ENCODE results near the gene SYNE1.
"Not testable (repeated sequence)": the region's sequence is repeated elsewhere in the genome, so short reads cannot be mapped to it uniquely, and the experiment has no call there.

SYNE1 gene

GRCh38 chr6:152356662-152357061 is 280.5 kb downstream of the SYNE1 start:
- DNase-seq, result no peak

- no peak for DNase-seq
These were observed 281.1 kb downstream of the SYNE1 start for GRCh38 chr6:152356016-152356415.

- no peak for DNase-seq
These were observed 282.0 kb downstream of the SYNE1 start for GRCh38 chr6:152355166-152355565.

- no peak for DNase-seq
These were observed 283.7 kb downstream of the SYNE1 start for GRCh38 chr6:152353440-152353839.

- no peak for DNase-seq
These were observed 285.4 kb downstream of the SYNE1 start for GRCh38 chr6:152351742-152352141.

- no peak for DNase-seq
These were observed 286.1 kb downstream of the SYNE1 start for GRCh38 chr6:152351110-152351509.

- no peak for DNase-seq
These were observed 289.0 kb downstream of the SYNE1 start for GRCh38 chr6:152348116-152348515.

GRCh38 chr6:152343735-152344360 is 293.3 kb downstream of the SYNE1 start:
- DNase-seq, result no peak

- no peak for DNase-seq
These were observed 295.6 kb downstream of the SYNE1 start for GRCh38 chr6:152341596-152341995.

GRCh38 chr6:152338335-152339125 is 298.6 kb downstream of the SYNE1 start:
- DNase-seq, result peak; percentile 76

GRCh38 chr6:152334555-152334954 is 302.6 kb downstream of the SYNE1 start:
- DNase-seq, result no peak

GRCh38 chr6:152330961-152331360 is 306.2 kb downstream of the SYNE1 start:
- DNase-seq, result no peak

GRCh38 chr6:152329638-152330448 is 307.3 kb downstream of the SYNE1 start:
- DNase-seq, result no peak

- not testable (repeated sequence) for DNase-seq
These were observed 309.0 kb downstream of the SYNE1 start for GRCh38 chr6:152328200-152328599.

GRCh38 chr6:152323376-152323775 is 313.8 kb downstream of the SYNE1 start:
- no peak for DNase-seq

- DNase-seq, result no peak
These were observed 318.9 kb downstream of the SYNE1 start for GRCh38 chr6:152318278-152318677.

GRCh38 chr6:152316024-152316423 is 321.1 kb downstream of the SYNE1 start:
- DNase-seq, result no peak

GRCh38 chr6:152314483-152314832 is 322.7 kb downstream of the SYNE1 start:
- no peak for DNase-seq

GRCh38 chr6:152313542-152314482 is 323.4 kb downstream of the SYNE1 start:
- DNase-seq, result no peak

- no peak for DNase-seq
These were observed 324.7 kb downstream of the SYNE1 start for GRCh38 chr6:152312434-152312833.

- no peak for DNase-seq
These were observed 326.7 kb downstream of the SYNE1 start for GRCh38 chr6:152310371-152310954.

GRCh38 chr6:152309648-152310047 is 327.5 kb downstream of the SYNE1 start:
- DNase-seq, result peak; percentile 74

Measured in stimulated activated CD8-positive, alpha-beta memory T cell treated with anti-CD3 and anti-CD28 coated beads, Interleukin-4, amount 100 ng/mL, for 48 hours (primary cell).